ENCODE measurements around the gene PPP4R4. TPM values are rescaled to one million over a fixed set of nuclear protein-coding genes. Genes with fewer than 3 reads are reported as not detected.

The PPP4R4 gene
- total and polyA plus RNA-seq, 7 experiments from 2014 or later, result 0.06 to 2.4 (median 1.7) TPM

DNA sequence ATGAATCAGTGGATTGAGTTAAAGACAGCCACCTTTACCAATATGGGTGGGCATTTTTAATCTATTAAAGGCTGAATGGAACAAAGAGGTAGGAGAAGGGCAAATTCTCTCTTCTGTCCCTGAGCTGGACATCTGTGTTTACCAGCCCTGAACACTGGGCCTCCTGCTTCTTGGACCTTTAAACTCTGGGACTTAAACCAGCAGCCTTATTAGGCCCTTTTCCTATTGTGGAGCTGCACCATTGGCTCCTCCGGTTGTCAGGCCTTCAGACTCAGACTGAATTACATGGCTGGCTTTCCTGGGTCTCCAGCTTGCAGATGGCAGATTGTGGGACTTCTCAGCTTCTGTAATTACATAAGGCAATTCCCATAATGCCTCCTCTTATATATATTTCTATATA, 142.6 kb downstream of the PPP4R4 start:
- Mint-ChIP-seq H3K27ac (no peak overlapping the region), H3K4me1 (no peaks in the 10 kb centered on the region), H3K36me3 (peaks cover 0 to 5% (median 0%) of the 10 kb centered on the region in 5 donors), H3K4me3 (no peak overlapping the region), H3K27me3 (peaks cover 0 to 17% (median 5%) of the 10 kb centered on the region in 5 donors), H3K9me3 (peaks cover 0 to 8% (median 2%) of the 10 kb centered on the region in 11 donors)
- no peak for ATAC-seq
- no peaks in the 10 kb centered on the region for H3K36me3 ChIP-seq (ENCODE audit: control insufficient read depth in 2 of 3, insufficient read depth in 3 of 3, low read length in 3 of 3)
- no peaks in the 10 kb centered on the region for H3K4me1 ChIP-seq (ENCODE audit: control insufficient read depth in 2 of 2, insufficient read depth in 2 of 2, low read length in 2 of 2)
- no peak for DNase-seq
- H3K4me3 ChIP-seq (ENCODE audit: low read length), result no peak overlapping the region
- ChIA-PET POLR2A (no interaction called here), CTCF (no interaction called here)
- H3K9me3 ChIP-seq (ENCODE audit: control insufficient read depth in 2 of 3, low read length in 3 of 3), result no peaks in the 10 kb centered on the region
- intact Hi-C loops (cut with micrococcal nuclease), result no loop called here
- H3K27me3 ChIP-seq (ENCODE audit: control insufficient read depth in 2 of 2, insufficient read depth in 2 of 2, low read length in 2 of 2), result no peaks in the 10 kb centered on the region
- H3K27ac ChIP-seq (ENCODE audit: low read depth, low read length), result no peak overlapping the region

DNA sequence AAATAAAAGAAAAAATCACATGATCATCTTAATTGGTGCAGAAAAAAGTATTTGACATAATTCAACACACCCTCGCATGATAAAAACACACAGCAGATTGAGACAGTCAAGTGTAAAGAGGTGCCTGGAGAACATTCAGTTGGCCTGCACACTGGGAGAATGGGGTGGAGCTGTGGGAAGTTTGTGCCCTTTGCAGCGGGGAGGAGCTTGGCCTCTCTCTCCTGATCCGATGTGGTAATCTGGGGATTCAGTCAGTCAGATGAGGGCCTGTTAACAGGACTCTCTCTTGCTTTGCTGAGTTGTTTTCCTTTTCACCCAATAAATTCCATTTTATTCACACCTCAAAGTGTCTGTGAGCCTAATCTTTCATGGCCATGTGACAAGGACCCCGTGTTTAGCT, 143.1 kb downstream of the PPP4R4 start:
- intact Hi-C loops (cut with micrococcal nuclease), result no loop called here
- H3K9me3 Mint-ChIP-seq, result peaks cover 0 to 8% (median 2%) of the 10 kb centered on the region in 11 donors
- no peak for DNase-seq
- H3K4me1 ChIP-seq (ENCODE audit: control insufficient read depth in 2 of 2, insufficient read depth in 2 of 2, low read length in 2 of 2), result no peaks in the 10 kb centered on the region
- POLR2A ChIA-PET, result no interaction called here
- no peak for ATAC-seq
- H3K27me3 ChIP-seq (ENCODE audit: control insufficient read depth in 2 of 2, insufficient read depth in 2 of 2, low read length in 2 of 2), result no peaks in the 10 kb centered on the region
- no peak overlapping the region for H3K4me3 ChIP-seq (ENCODE audit: low read length)
- H3K36me3 ChIP-seq (ENCODE audit: control insufficient read depth in 2 of 3, insufficient read depth in 3 of 3, low read length in 3 of 3), result no peaks in the 10 kb centered on the region
- H3K27me3 Mint-ChIP-seq, result peaks cover 0 to 18% (median 6%) of the 10 kb centered on the region in 5 donors
- H3K4me1 Mint-ChIP-seq, result no peaks in the 10 kb centered on the region
- CTCF ChIA-PET, result no interaction called here
- H3K27ac ChIP-seq (ENCODE audit: low read depth, low read length), result no peak overlapping the region
- no peaks in the 10 kb centered on the region for H3K9me3 ChIP-seq (ENCODE audit: control insufficient read depth in 2 of 3, low read length in 3 of 3)
- no peak overlapping the region for H3K27ac Mint-ChIP-seq
- no peak overlapping the region for H3K4me3 Mint-ChIP-seq
- peaks cover 0 to 5% (median 0%) of the 10 kb centered on the region in 5 donors for H3K36me3 Mint-ChIP-seq

DNA sequence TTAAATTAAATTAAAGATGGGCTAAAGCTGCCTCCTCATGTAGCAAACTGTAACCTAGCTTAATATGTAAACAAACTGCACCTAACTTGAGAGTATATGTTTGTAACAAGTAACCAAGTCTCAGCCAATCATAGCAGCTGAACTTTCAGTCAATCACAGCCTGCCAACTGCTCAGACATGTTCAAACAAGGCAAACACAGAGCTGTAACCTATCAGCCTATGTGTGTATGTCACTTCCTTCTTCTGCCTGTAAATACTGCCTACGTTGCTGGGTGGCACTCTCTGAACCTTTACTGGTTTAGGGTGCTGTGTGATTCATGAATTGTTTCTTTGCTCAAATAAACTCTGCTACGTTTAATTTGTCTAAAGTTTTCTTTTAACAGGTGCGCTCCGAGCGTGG, 146.1 kb downstream of the PPP4R4 start:
- CTCF ChIA-PET, result no interaction called here
- peaks cover 0 to 5% (median 0%) of the 10 kb centered on the region in 5 donors for H3K36me3 Mint-ChIP-seq
- peak; percentile 50 for ATAC-seq

GRCh38 chr14:94321421-94322271, 147.5 kb downstream of the PPP4R4 start:
- peaks cover 7 to 26% (median 7%) of the 10 kb centered on the region in 5 donors for H3K27me3 Mint-ChIP-seq
- H3K4me3 ChIP-seq (ENCODE audit: low read length), result no peak overlapping the region

More for the DNA sequence above, 146.1 kb downstream of the PPP4R4 start:
- Histone ChIP-seq H3K4me3 (ENCODE audit: low read length) (no peak overlapping the region), H3K9me3 (ENCODE audit: control insufficient read depth in 2 of 3, low read length in 3 of 3) (no peaks in the 10 kb centered on the region), H3K36me3 (ENCODE audit: control insufficient read depth in 2 of 3, insufficient read depth in 3 of 3, low read length in 3 of 3) (no peaks in the 10 kb centered on the region), H3K27me3 (ENCODE audit: control insufficient read depth in 2 of 2, insufficient read depth in 2 of 2, low read length in 2 of 2) (no peaks in the 10 kb centered on the region), H3K27ac (ENCODE audit: low read depth, low read length) (no peak overlapping the region), H3K4me1 (ENCODE audit: control insufficient read depth in 2 of 2, insufficient read depth in 2 of 2, low read length in 2 of 2) (no peaks in the 10 kb centered on the region)
- Mint-ChIP-seq H3K9me3 (peaks cover 0 to 8% (median 2%) of the 10 kb centered on the region in 11 donors), H3K27me3 (peaks cover 0 to 18% (median 7%) of the 10 kb centered on the region in 5 donors), H3K27ac (no peak overlapping the region), H3K4me1 (no peaks in the 10 kb centered on the region), H3K4me3 (no peak overlapping the region)
- DNase-seq, result no peak
- intact Hi-C loops (cut with micrococcal nuclease), result no loop called here
- POLR2A ChIA-PET, result no interaction called here

GRCh38 chr14:94322648-94323570, 148.8 kb downstream of the PPP4R4 start, which contains the start of gene SERPINA6:
Gene SERPINA6, minus strand, starts transcription at chr14:94323336. Its CDS starts 8,688 bp downstream, at chr14:94314648.
- ATAC-seq (no peak), DNase-seq (no peak)
- no peaks in the 10 kb centered on the region for H3K4me1 ChIP-seq (ENCODE audit: control insufficient read depth in 2 of 2, insufficient read depth in 2 of 2, low read length in 2 of 2)
- H3K36me3 ChIP-seq (ENCODE audit: control insufficient read depth in 2 of 3, insufficient read depth in 3 of 3, low read length in 3 of 3), result no peaks in the 10 kb centered on the region
- peaks cover 0 to 6% (median 0%) of the 10 kb centered on the region in 11 donors for H3K9me3 Mint-ChIP-seq
- ChIA-PET POLR2A (no interaction called here), CTCF (no interaction called here)
- no peaks in the 10 kb centered on the region for H3K27me3 ChIP-seq (ENCODE audit: control insufficient read depth in 2 of 2, insufficient read depth in 2 of 2, low read length in 2 of 2)
- no peak within 1 kb of the TSS for H3K27ac ChIP-seq (ENCODE audit: low read depth, low read length)
- no peaks in the 10 kb centered on the region for H3K4me1 Mint-ChIP-seq
- intact Hi-C loops (cut with micrococcal nuclease), result no loop called here
- H3K36me3 Mint-ChIP-seq, result no peaks in the 10 kb centered on the region
- H3K4me3 Mint-ChIP-seq, result no peak within 1 kb of the TSS
- peaks cover 7 to 22% (median 10%) of the 10 kb centered on the region in 5 donors for H3K27me3 Mint-ChIP-seq
- no peak within 1 kb of the TSS for H3K4me3 ChIP-seq (ENCODE audit: low read length)
- H3K27ac Mint-ChIP-seq, result no peak within 1 kb of the TSS
- no peaks in the 10 kb centered on the region for H3K9me3 ChIP-seq (ENCODE audit: control insufficient read depth in 2 of 3, low read length in 3 of 3)

More at GRCh38 chr14:94321421-94322271, 147.5 kb downstream of the PPP4R4 start:
- DNase-seq (no peak), ATAC-seq (no peak)
- H3K36me3 Mint-ChIP-seq, result no peaks in the 10 kb centered on the region
- CTCF ChIA-PET, result no interaction called here
- POLR2A ChIA-PET, result no interaction called here
- intact Hi-C loops (cut with micrococcal nuclease), result no loop called here
- H3K4me3 Mint-ChIP-seq, result no peak overlapping the region
- Histone ChIP-seq H3K27ac (ENCODE audit: low read depth, low read length) (no peak overlapping the region), H3K9me3 (ENCODE audit: control insufficient read depth in 2 of 3, low read length in 3 of 3) (no peaks in the 10 kb centered on the region), H3K36me3 (ENCODE audit: control insufficient read depth in 2 of 3, insufficient read depth in 3 of 3, low read length in 3 of 3) (no peaks in the 10 kb centered on the region), H3K4me1 (ENCODE audit: control insufficient read depth in 2 of 2, insufficient read depth in 2 of 2, low read length in 2 of 2) (no peaks in the 10 kb centered on the region), H3K27me3 (ENCODE audit: control insufficient read depth in 2 of 2, insufficient read depth in 2 of 2, low read length in 2 of 2) (no peaks in the 10 kb centered on the region)
- H3K9me3 Mint-ChIP-seq, result peaks cover 0 to 8% (median 0%) of the 10 kb centered on the region in 11 donors
- H3K4me1 Mint-ChIP-seq, result no peaks in the 10 kb centered on the region
- H3K27ac Mint-ChIP-seq, result no peak overlapping the region

- no peaks in the 10 kb centered on the region for H3K27me3 ChIP-seq (ENCODE audit: control insufficient read depth in 2 of 2, insufficient read depth in 2 of 2, low read length in 2 of 2)
- H3K36me3 ChIP-seq (ENCODE audit: control insufficient read depth in 2 of 3, insufficient read depth in 3 of 3, low read length in 3 of 3), result no peaks in the 10 kb centered on the region
- CTCF ChIA-PET, result no interaction called here
- H3K9me3 ChIP-seq (ENCODE audit: control insufficient read depth in 2 of 3, low read length in 3 of 3), result no peaks in the 10 kb centered on the region
- Mint-ChIP-seq H3K27ac (no peak overlapping the region), H3K4me3 (no peak overlapping the region), H3K9me3 (peaks cover 0 to 11% (median 0%) of the 10 kb centered on the region in 11 donors), H3K36me3 (no peaks in the 10 kb centered on the region), H3K4me1 (no peaks in the 10 kb centered on the region), H3K27me3 (peaks cover 0 to 26% (median 12%) of the 10 kb centered on the region in 5 donors)
- ATAC-seq, result no peak
- H3K4me1 ChIP-seq (ENCODE audit: control insufficient read depth in 2 of 2, insufficient read depth in 2 of 2, low read length in 2 of 2), result no peaks in the 10 kb centered on the region
- no peak for DNase-seq
- POLR2A ChIA-PET, result no interaction called here
- intact Hi-C loops (cut with micrococcal nuclease), result no loop called here
- no peak overlapping the region for H3K27ac ChIP-seq (ENCODE audit: low read depth, low read length)
- H3K4me3 ChIP-seq (ENCODE audit: low read length), result no peak overlapping the region
These were observed 154.1 kb downstream of the PPP4R4 start for GRCh38 chr14:94328196-94328595.
